ENCODE data around the gene EFL1.

Gene EFL1

GRCh38 chr15:82113106-82113715 is 149.3 kb downstream of the EFL1 start:
- TF ChIP-seq CTCF (IDR thresholded peaks at IDR 0.05; ENCODE audit: control insufficient read depth, insufficient read depth, low read depth, low read length, missing control alignments), result no peak

GRCh38 chr15:82111918-82112317 is 150.6 kb downstream of the EFL1 start:
- no peak overlapping the region for H3K4me3 ChIP-seq (ENCODE audit: control insufficient read depth, low read depth, low read length)
- no peak for DNase-seq (ENCODE audit: low read depth)
- no peak for TF ChIP-seq CTCF (IDR thresholded peaks at IDR 0.05; ENCODE audit: control insufficient read depth, insufficient read depth, low read depth, low read length, missing control alignments)

More at GRCh38 chr15:82113106-82113715, 149.3 kb downstream of the EFL1 start:
- H3K4me3 ChIP-seq (ENCODE audit: control insufficient read depth, low read depth, low read length), result no peak overlapping the region
- no peak for DNase-seq (ENCODE audit: low read depth)

GRCh38 chr15:82110144-82110543 is 152.4 kb downstream of the EFL1 start:
- TF ChIP-seq CTCF (IDR thresholded peaks at IDR 0.05; ENCODE audit: control insufficient read depth, insufficient read depth, low read depth, low read length, missing control alignments), result no peak
- no peak overlapping the region for H3K4me3 ChIP-seq (ENCODE audit: control insufficient read depth, low read depth, low read length)
- no peak for DNase-seq (ENCODE audit: low read depth)

GRCh38 chr15:82108489-82109078 is 153.9 kb downstream of the EFL1 start:
- no peak for DNase-seq (ENCODE audit: low read depth)
- H3K4me3 ChIP-seq (ENCODE audit: control insufficient read depth, low read depth, low read length), result no peak overlapping the region
- peak; percentile 97 for TF ChIP-seq CTCF (IDR thresholded peaks at IDR 0.05; ENCODE audit: control insufficient read depth, insufficient read depth, low read depth, low read length, missing control alignments)

- TF ChIP-seq CTCF (IDR thresholded peaks at IDR 0.05; ENCODE audit: control insufficient read depth, insufficient read depth, low read depth, low read length, missing control alignments), result no peak
- no peak overlapping the region for H3K4me3 ChIP-seq (ENCODE audit: control insufficient read depth, low read depth, low read length)
- DNase-seq (ENCODE audit: low read depth), result no peak
Observed at GRCh38 chr15:82106679-82107078, 155.9 kb downstream of the EFL1 start.

GRCh38 chr15:82105451-82106215 is 156.9 kb downstream of the EFL1 start:
- H3K4me3 ChIP-seq (ENCODE audit: control insufficient read depth, low read depth, low read length), result no peak overlapping the region
- TF ChIP-seq CTCF (IDR thresholded peaks at IDR 0.05; ENCODE audit: control insufficient read depth, insufficient read depth, low read depth, low read length, missing control alignments), result no peak
- peak; percentile 54 for DNase-seq (ENCODE audit: low read depth)

Data from AG09309 (cell line).